Stimulated activated CD8-positive, alpha-beta memory T cell treated with anti-CD3 and anti-CD28 coated beads, Interleukin-15, amount 100 ng/mL, for 24 hours (primary cell): ENCODE results near the gene CRYGD.
"Not testable (repeated sequence)": the region's sequence is repeated elsewhere in the genome, so short reads cannot be mapped to it uniquely, and the experiment has no call there.

Experiments
- DNase-seq: peaks from one replicate; pipeline ENCODE4 v3.0.0-alpha.2; 2020; ENCODE audit warnings: low read depth

Gene CRYGD

GRCh38 chr2:208124013-208124715, at the start of gene CRYGD:
TSS of gene CRYGD (minus strand) at chr2:208124524. CDS start at chr2:208124473, 51 bp downstream.
- DNase-seq, result not testable (repeated sequence)

- DNase-seq, result no peak
These were observed 47.8 kb upstream of the CRYGD start for GRCh38 chr2:208172125-208172524.

GRCh38 chr2:208164951-208165755, 40.8 kb upstream of the CRYGD start:
- DNase-seq, result no peak

GRCh38 chr2:208163489-208163888, 39.2 kb upstream of the CRYGD start, which contains the start of gene CRYGA:
TSS of gene CRYGA (minus strand) at chr2:208163589. CDS start at chr2:208163556, 33 bp downstream.
- no peak for DNase-seq

GRCh38 chr2:208156439-208156838, 32.1 kb upstream of the CRYGD start:
- DNase-seq, result no peak

GRCh38 chr2:208153156-208153555, 28.8 kb upstream of the CRYGD start:
- no peak for DNase-seq

GRCh38 chr2:208150956-208151355, 26.6 kb upstream of the CRYGD start:
- no peak for DNase-seq

- no peak for DNase-seq
These were observed 25.8 kb upstream of the CRYGD start for GRCh38 chr2:208150094-208150493.

- DNase-seq, result no peak
These were observed 24.5 kb upstream of the CRYGD start for GRCh38 chr2:208148803-208149202.

- no peak for DNase-seq
These were observed 23.4 kb upstream of the CRYGD start for GRCh38 chr2:208147759-208148158.

GRCh38 chr2:208147008-208147407, 22.7 kb upstream of the CRYGD start:
- no peak for DNase-seq

- no peak for DNase-seq
These were observed 21.7 kb upstream of the CRYGD start, which contains the start of gene CRYGB for GRCh38 chr2:208146006-208146405. TSS of gene CRYGB (minus strand) at chr2:208146158. CDS start at chr2:208146120, 38 bp downstream.

- DNase-seq, result no peak
These were observed 18.8 kb upstream of the CRYGD start for GRCh38 chr2:208142925-208143799.

- DNase-seq, result no peak
These were observed 18.1 kb upstream of the CRYGD start for GRCh38 chr2:208142240-208142924.

GRCh38 chr2:208139447-208139846, 15.1 kb upstream of the CRYGD start:
- DNase-seq, result no peak

GRCh38 chr2:208138334-208138733, 14.0 kb upstream of the CRYGD start:
- not testable (repeated sequence) for DNase-seq

- DNase-seq, result no peak
These were observed 12.4 kb upstream of the CRYGD start for GRCh38 chr2:208136716-208137094.

GRCh38 chr2:208135794-208136715, 11.7 kb upstream of the CRYGD start:
- no peak for DNase-seq

GRCh38 chr2:208134928-208135586, 10.7 kb upstream of the CRYGD start:
- no peak for DNase-seq

GRCh38 chr2:208130712-208131110, 6.4 kb upstream of the CRYGD start:
- DNase-seq, result no peak
